GM10266 (cell line): ENCODE data around the gene SETD5.

Experiments used
- DNase-seq: peaks from one replicate; pipeline ENCODE4 v3.0.0; 2012; ENCODE audit errors: extremely low spot score
- TF ChIP-seq, protein P1 (sequence below): IDR thresholded peaks from 2 replicates; pipeline ENCODE4 v1.5.1; 2012; ENCODE audit warnings: mild to moderate bottlenecking, low read depth; ENCODE audit not compliant: control insufficient read depth, insufficient read depth; ENCODE audit errors: missing control alignments

The SETD5 gene, protein sequence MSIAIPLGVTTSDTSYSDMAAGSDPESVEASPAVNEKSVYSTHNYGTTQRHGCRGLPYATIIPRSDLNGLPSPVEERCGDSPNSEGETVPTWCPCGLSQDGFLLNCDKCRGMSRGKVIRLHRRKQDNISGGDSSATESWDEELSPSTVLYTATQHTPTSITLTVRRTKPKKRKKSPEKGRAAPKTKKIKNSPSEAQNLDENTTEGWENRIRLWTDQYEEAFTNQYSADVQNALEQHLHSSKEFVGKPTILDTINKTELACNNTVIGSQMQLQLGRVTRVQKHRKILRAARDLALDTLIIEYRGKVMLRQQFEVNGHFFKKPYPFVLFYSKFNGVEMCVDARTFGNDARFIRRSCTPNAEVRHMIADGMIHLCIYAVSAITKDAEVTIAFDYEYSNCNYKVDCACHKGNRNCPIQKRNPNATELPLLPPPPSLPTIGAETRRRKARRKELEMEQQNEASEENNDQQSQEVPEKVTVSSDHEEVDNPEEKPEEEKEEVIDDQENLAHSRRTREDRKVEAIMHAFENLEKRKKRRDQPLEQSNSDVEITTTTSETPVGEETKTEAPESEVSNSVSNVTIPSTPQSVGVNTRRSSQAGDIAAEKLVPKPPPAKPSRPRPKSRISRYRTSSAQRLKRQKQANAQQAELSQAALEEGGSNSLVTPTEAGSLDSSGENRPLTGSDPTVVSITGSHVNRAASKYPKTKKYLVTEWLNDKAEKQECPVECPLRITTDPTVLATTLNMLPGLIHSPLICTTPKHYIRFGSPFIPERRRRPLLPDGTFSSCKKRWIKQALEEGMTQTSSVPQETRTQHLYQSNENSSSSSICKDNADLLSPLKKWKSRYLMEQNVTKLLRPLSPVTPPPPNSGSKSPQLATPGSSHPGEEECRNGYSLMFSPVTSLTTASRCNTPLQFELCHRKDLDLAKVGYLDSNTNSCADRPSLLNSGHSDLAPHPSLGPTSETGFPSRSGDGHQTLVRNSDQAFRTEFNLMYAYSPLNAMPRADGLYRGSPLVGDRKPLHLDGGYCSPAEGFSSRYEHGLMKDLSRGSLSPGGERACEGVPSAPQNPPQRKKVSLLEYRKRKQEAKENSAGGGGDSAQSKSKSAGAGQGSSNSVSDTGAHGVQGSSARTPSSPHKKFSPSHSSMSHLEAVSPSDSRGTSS (N-terminal part only)

DNA sequence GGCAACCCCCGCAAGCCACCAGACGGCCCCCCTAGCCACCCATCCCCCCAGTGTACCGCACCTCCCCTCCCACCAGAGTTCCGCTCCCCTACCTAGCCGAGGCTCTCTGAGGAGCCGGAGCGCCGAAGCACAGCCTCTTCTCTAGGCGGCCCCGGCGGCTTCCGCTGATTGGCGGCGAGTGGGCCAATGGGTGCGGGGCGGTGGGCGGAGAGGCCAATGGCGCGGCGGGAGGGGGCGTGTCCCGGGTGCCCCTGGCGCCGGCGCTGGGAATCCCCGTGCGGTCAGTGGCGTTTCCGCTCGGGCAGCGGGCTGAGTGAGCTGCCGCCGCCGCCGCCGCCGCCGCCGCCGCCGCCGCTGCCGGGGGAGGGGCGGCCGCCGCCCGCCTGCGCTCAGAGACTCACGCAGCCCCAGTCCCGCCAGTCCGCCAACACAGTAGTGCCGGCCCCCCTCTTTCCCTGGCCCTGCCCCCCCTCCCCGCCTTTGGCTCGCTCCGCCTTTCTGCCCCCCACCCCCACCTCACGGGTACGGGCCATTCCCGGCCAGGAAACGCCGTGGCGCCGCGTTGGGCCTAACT lies at the start of gene SETD5:
TSS of gene SETD5 (plus strand) at position 284 of the 574 bp plus-strand sequence. CDS start 31,324 bp downstream, outside the sequence.
- TF ChIP-seq, protein P1, sequence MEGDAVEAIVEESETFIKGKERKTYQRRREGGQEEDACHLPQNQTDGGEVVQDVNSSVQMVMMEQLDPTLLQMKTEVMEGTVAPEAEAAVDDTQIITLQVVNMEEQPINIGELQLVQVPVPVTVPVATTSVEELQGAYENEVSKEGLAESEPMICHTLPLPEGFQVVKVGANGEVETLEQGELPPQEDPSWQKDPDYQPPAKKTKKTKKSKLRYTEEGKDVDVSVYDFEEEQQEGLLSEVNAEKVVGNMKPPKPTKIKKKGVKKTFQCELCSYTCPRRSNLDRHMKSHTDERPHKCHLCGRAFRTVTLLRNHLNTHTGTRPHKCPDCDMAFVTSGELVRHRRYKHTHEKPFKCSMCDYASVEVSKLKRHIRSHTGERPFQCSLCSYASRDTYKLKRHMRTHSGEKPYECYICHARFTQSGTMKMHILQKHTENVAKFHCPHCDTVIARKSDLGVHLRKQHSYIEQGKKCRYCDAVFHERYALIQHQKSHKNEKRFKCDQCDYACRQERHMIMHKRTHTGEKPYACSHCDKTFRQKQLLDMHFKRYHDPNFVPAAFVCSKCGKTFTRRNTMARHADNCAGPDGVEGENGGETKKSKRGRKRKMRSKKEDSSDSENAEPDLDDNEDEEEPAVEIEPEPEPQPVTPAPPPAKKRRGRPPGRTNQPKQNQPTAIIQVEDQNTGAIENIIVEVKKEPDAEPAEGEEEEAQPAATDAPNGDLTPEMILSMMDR = no peak
- peak; percentile 98 for DNase-seq

DNA sequence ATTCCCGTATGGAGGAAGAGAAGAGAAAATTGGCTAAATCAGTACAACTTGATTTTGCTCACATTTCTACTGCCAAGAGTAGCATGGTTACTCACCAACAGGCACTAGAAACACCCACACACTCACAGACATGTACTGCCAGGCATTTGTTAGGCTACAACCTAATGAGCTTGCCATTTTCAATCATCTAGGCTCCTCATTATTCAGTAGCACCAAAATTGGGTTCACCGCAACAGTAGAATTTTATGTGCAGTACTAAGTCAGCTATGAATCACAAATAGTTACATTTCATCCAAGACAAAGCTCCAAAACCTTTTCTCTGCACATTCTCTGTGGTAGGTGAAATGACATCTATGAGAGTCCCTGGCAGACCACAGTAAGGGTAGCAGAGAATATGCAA lies 49.5 kb upstream of the SETD5 start:
- TF ChIP-seq, protein P1 = no peak
- DNase-seq = no peak

DNA sequence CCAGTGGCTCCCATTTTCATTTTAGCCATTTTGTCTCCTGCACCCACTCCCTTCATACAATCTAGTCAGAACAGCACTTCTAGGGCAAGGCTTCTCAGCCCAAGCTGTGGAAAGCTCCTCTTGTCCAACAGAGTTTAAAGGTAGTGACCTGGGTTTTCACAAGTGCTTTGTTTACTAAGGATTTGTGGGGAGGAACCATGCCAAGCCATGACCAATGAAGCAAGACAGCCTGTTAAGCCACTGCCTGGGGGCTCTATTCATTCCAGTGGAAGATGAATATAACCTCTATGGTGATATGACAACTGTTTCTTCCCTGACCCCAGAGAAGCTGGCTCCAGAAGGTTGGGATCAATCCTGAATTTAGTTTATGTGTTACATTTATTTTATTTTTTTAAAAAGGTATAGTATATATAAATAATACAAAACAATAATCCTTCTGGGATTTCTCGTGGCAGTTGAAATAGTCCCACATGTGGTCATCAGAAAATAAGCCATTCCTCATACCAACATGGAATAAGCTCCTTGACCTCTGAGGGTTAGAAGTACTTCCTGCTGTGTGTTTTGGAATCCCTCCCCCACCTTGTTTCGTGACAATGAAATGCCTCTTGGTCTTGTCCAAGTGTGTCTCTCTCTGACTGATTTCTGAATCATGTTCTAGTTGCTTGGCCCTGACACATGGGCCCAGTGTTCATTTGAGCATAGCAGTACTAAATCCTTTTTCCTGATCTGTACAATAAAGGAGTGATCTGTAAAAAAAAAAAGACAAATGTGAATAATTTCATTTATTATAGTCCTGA lies 47.9 kb upstream of the SETD5 start:
- DNase-seq = no peak
- TF ChIP-seq, protein P1 = no peak

DNA sequence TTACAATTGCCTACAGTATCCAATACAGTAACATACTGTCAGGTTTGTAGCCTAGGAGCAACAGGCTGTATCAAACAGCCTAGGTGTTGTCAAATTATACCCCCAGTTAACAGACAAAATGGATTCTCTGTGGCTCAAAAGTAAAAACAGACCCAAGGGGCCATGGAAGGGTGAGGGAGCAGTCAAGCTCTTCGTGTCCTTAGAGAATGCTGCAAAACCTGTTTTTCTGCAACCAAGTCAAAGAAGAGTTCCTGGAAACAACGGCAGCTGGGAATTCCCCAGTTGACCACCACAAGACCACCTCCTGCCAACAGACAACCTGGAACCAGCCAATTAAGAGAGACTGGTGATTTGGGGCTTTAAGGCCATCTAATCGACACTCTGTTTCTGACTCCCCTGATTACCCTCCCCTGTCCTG lies 45.7 kb upstream of the SETD5 start:
- no peak for DNase-seq
- TF ChIP-seq, protein P1 = no peak

DNA sequence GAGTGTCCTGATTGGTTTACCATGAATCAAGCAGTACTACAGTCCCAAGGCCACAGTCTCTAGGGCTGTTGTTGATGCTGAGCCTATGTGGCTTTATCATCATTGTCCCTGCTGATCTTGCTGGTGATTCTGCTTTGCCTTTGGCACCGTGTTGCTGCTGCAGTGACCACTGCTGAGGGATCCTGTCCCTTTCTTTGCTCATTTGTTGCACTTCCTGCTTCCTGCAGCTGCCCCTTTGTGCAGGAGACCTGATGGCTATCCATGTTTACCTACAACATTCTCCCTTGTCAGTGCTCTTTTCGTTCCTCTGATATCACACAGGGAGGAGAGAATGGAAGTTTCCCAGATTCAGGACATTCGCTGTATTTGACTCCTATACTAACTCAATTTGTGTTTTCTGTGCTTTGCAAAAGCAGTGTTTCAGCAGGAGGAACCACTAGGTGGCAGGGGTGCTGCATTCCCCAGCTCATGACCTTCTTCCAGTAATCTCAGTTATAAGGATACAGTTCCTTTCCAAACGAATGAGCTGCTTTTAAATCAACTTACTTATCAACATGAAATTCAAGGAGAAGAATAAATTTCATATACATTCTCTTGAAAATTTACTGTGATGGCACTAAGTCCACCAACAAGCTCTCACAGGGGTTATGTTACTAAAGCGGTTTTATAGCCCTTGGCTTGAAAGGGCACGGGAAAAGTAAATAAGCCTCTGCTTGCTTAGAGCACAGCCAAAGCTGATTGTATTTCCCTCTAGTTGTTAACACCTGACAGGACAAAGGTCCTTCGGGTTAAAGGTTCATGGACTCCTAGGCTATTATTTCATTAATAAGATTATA lies 44.3 kb upstream of the SETD5 start:
- TF ChIP-seq, protein P1 = peak; percentile 79
- peak; percentile 53 for DNase-seq
